Epithelial cell of proximal tubule (primary cell): ENCODE data around the gene B4GALNT2. TPM values are rescaled to one million over a fixed set of nuclear protein-coding genes. Genes with fewer than 3 reads are reported as not detected.

Experiments
- DNase-seq: peaks from one replicate; pipeline ENCODE4 v3.0.0-alpha.2; 2011; ENCODE audit warnings: low read depth
- H3K4me3 ChIP-seq: 2 replicates; pipeline ENCODE4 v1.5.1; 2011; ENCODE audit warnings: low read depth, mild to moderate bottlenecking, low read length
- total RNA-seq: library from RNA; depleted of rRNA; stranded (reverse); fragments of >200 nt; gene quantifications from 2 replicates; pipeline ENCODE4 v1.2.3, GENCODE V29; 2015
- TF ChIP-seq, protein P1 (sequence below): conservative IDR thresholded peaks from 2 replicates; pipeline ENCODE4 v1.5.1; 2012; ENCODE audit warnings: low read depth, mild to moderate bottlenecking, low read length

B4GALNT2 gene
- total RNA-seq, 1 donor from 2014 or later, result 1.6 TPM

- TF ChIP-seq, protein P1, sequence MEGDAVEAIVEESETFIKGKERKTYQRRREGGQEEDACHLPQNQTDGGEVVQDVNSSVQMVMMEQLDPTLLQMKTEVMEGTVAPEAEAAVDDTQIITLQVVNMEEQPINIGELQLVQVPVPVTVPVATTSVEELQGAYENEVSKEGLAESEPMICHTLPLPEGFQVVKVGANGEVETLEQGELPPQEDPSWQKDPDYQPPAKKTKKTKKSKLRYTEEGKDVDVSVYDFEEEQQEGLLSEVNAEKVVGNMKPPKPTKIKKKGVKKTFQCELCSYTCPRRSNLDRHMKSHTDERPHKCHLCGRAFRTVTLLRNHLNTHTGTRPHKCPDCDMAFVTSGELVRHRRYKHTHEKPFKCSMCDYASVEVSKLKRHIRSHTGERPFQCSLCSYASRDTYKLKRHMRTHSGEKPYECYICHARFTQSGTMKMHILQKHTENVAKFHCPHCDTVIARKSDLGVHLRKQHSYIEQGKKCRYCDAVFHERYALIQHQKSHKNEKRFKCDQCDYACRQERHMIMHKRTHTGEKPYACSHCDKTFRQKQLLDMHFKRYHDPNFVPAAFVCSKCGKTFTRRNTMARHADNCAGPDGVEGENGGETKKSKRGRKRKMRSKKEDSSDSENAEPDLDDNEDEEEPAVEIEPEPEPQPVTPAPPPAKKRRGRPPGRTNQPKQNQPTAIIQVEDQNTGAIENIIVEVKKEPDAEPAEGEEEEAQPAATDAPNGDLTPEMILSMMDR, result no peak
- no peak overlapping the region for H3K4me3 ChIP-seq
- no peak for DNase-seq
Observed at GRCh38 chr17:49225554-49226236, 93.1 kb downstream of the B4GALNT2 start.

Other genes starting within 250 kb of the B4GALNT2 start
- 142 and 205 TPM in 2 replicates for gene ATP5MC1, start 240.0 kb upstream of the B4GALNT2 start, total RNA-seq
- gene UBE2Z, start 224.4 kb upstream of the B4GALNT2 start, total RNA-seq, result 71.0 and 78.9 TPM in 2 replicates
- 110 and 143 TPM in 2 replicates for gene SNF8, start 187.9 kb upstream of the B4GALNT2 start, total RNA-seq
- gene GIP, start 164.2 kb upstream of the B4GALNT2 start, total RNA-seq, result not detected in 2 replicates
- gene IGF2BP1, start 135.4 kb upstream of the B4GALNT2 start, total RNA-seq, result 9.0 and 15.7 TPM in 2 replicates
- gene GNGT2, start 77.8 kb downstream of the B4GALNT2 start, total RNA-seq, result 1.4 and 1.8 TPM in 2 replicates
- gene ABI3, start 77.9 kb downstream of the B4GALNT2 start, total RNA-seq, result 0.86 and 1.1 TPM in 2 replicates
- 0.22 TPM in 1 of 2 replicates, not detected in the other for gene PHOSPHO1, start 98.0 kb downstream of the B4GALNT2 start, total RNA-seq
- 10.9 and 12.8 TPM in 2 replicates for gene ZNF652, start 229.5 kb downstream of the B4GALNT2 start, total RNA-seq